HG02610 (cell line): Measurements from ENCODE around the gene PRSS8.

ENCODE experiments used
- ATAC-seq: cut with Tn5 transposase; IDR thresholded peaks from one replicate; pipeline ENCODE4 v1.9.1; 2021; ENCODE audit warnings: mild to moderate bottlenecking, moderate library complexity; ENCODE audit not compliant: unreplicated experiment

Gene PRSS8

DNA sequence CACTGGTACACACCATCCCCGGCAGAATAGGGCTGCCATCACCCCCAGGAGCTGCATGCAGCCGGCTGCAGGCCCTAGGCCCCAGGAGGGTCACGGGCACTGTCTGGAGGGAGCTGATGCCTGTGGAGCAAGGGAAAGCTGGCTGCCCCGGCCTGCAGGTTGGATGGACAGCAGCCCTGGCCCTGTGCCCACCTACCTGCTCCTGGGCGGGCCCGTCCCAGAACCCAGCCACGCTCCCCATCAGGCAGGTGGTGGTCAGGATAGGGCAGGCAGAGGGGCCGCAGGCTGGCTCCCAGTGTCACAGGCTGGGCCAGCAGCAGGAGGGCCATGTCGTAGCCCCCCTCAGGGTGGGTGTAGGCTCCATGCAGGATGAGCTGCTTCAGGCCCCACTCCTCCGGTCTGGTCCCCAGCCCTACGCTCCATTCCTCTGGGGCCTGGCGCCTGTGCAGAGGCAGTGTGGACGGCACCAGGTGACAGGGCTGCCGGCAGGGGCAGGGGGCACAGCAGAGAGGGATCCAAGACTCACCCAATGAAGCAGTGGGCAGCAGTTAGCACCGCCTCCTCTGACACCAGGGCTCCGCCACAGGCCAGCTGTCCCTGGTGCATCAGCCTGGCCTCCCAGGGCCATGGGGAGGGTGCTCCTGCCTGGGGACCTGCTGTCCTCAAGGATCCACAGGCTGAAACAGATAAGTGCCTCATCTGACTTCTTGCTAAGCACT lies 50.8 kb downstream of the PRSS8 start:
- no peak for ATAC-seq

DNA sequence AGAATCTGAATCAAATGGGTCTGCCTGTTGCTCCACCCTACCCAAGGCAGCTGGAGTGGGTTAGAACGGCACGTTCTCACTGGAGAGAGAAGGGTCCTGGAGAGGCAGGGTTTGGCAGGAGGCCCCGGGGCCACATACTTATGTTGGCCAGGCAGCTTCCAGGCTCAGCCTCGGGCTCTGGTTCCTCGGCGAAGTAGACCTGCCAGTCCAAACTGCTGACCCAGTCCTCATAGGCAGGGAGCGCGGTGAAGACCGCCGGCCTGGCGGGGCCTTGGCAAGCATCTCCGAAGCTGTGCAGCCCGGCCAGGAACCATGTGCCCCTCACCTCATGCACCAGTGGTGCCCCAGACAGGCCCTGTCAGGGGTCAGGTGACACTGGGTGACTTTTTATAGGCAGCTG lies 51.5 kb downstream of the PRSS8 start:
- ATAC-seq: no peak

DNA sequence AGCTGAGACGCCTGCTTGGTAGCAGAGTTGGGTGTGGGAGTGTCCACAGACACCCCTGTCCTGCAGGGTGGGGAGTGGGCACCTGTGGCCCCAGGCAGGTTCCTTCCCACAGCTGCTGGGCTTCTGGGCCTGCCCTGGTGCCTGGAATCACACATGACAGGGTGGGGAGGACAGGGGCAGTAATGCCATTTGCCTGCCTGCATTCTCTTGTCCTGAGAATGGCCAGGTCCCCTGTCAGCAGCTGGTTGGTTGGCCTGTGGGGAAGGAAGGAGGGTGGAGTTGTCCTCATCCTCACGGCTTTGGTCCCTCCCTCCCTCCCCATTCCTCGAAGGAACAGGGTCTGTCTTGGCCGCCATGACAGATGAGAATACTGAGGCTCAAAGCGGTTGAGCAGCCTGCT lies 52.0 kb downstream of the PRSS8 start:
- ATAC-seq: no peak

GRCh38 chr16:31083081-31083480 lies 52.4 kb downstream of the PRSS8 start:
- ATAC-seq: no peak

- no peak for ATAC-seq
These were observed 53.0 kb downstream of the PRSS8 start for GRCh38 chr16:31082368-31083045.
